GM18517 (cell line): ENCODE results near the gene FADS2.

Source experiments
- ATAC-seq: cut with Tn5 transposase; IDR thresholded peaks from one replicate; pipeline ENCODE4 v1.9.1; 2021; ENCODE audit warnings: mild to moderate bottlenecking, moderate library complexity; ENCODE audit not compliant: unreplicated experiment

Gene FADS2

GRCh38 chr11:61827571-61828378, at the start of gene FADS2:
Gene FADS2 (plus strand): TSS chr11:61828300. CDS start chr11:61828391, 91 bp downstream.
- ATAC-seq, result peak; percentile 68

- no peak for ATAC-seq
Measured at GRCh38 chr11:61778357-61778886, 49.7 kb upstream of the FADS2 start.

- ATAC-seq, result no peak
Measured at GRCh38 chr11:61778920-61779650, 49.0 kb upstream of the FADS2 start.

- no peak for ATAC-seq
Measured at GRCh38 chr11:61779666-61780525, 48.2 kb upstream of the FADS2 start.

GRCh38 chr11:61780581-61781162, 47.4 kb upstream of the FADS2 start:
- ATAC-seq, result no peak

GRCh38 chr11:61781585-61781984, 46.5 kb upstream of the FADS2 start:
- no peak for ATAC-seq

GRCh38 chr11:61782299-61782698, 45.8 kb upstream of the FADS2 start:
- no peak for ATAC-seq

GRCh38 chr11:61782841-61783240, 45.3 kb upstream of the FADS2 start:
- no peak for ATAC-seq

- ATAC-seq, result no peak
Measured at GRCh38 chr11:61783717-61784505, 44.2 kb upstream of the FADS2 start.

- ATAC-seq, result no peak
Measured at GRCh38 chr11:61784506-61784805, 43.6 kb upstream of the FADS2 start.

- no peak for ATAC-seq
Measured at GRCh38 chr11:61785837-61786402, 42.2 kb upstream of the FADS2 start.

- no peak for ATAC-seq
Measured at GRCh38 chr11:61787928-61788491, 40.1 kb upstream of the FADS2 start.

- ATAC-seq, result peak; percentile 14
Measured at GRCh38 chr11:61791737-61792309, 36.3 kb upstream of the FADS2 start.

GRCh38 chr11:61792310-61793082, 35.6 kb upstream of the FADS2 start, which contains the start of the genes FEN1 and TMEM258:
Gene FEN1 (plus strand): TSS chr11:61792911. CDS start chr11:61795362, 2,451 bp downstream.
Gene TMEM258 (minus strand): TSS chr11:61792599. CDS start chr11:61792558, 41 bp downstream.
- ATAC-seq, result peak; percentile 82

GRCh38 chr11:61793083-61793828, 34.8 kb upstream of the FADS2 start:
- no peak for ATAC-seq

- no peak for ATAC-seq
Measured at GRCh38 chr11:61793829-61794204, 34.3 kb upstream of the FADS2 start.

- ATAC-seq, result no peak
Measured at GRCh38 chr11:61794579-61794978, 33.5 kb upstream of the FADS2 start.
